ENCODE data around the gene RPAP3. TPM values are rescaled to one million over a fixed set of nuclear protein-coding genes. Genes with fewer than 3 reads are reported as not detected.

The RPAP3 gene
- total RNA-seq, 2 donors from 2014 or later: 8.1 to 16.8 TPM

DNA sequence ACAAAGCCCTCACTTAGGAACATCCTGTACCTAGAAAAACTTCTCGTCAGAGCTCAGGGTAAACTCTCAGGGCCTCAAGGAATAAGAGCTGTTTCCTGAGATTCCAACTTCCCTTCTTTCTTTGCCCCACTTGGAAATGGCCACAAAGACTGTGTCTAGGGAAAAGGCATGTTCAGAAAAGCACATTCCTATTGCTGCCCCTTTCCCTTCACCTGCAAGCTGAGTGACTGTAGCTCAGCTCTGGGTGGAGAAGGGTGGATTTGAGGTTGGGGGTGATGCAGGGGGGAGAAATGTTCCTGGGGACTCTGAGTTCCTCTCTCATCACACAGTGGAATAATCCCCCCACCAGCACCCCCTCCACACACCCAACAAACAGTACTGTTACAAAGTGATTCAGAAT is 12.7 kb upstream of the RPAP3 start:
- Histone ChIP-seq H3K9me3 (no peaks in the 10 kb centered on the region), H3K4me1 (ENCODE audit: control insufficient read depth in 1 of 2, low read depth in 2 of 2) (peaks cover 20 to 47% of the 10 kb centered on the region in 2 donors), H3K27me3 (replicated peaks; ENCODE audit: insufficient read depth) (no peaks in the 10 kb centered on the region), H3K27ac (peak overlapping the region; percentile 93 to 94), H3K4me3 (no peak overlapping the region), H3K36me3 (no peaks in the 10 kb centered on the region)
- ATAC-seq (ENCODE audit: insufficient number of reproducible peaks, low FRiP score, low read depth) (no peak), DNase-seq (ENCODE audit: low spot score) (no peak)
- TF ChIP-seq, protein P1, sequence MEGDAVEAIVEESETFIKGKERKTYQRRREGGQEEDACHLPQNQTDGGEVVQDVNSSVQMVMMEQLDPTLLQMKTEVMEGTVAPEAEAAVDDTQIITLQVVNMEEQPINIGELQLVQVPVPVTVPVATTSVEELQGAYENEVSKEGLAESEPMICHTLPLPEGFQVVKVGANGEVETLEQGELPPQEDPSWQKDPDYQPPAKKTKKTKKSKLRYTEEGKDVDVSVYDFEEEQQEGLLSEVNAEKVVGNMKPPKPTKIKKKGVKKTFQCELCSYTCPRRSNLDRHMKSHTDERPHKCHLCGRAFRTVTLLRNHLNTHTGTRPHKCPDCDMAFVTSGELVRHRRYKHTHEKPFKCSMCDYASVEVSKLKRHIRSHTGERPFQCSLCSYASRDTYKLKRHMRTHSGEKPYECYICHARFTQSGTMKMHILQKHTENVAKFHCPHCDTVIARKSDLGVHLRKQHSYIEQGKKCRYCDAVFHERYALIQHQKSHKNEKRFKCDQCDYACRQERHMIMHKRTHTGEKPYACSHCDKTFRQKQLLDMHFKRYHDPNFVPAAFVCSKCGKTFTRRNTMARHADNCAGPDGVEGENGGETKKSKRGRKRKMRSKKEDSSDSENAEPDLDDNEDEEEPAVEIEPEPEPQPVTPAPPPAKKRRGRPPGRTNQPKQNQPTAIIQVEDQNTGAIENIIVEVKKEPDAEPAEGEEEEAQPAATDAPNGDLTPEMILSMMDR (IDR thresholded peaks at IDR 0.05): no peak

DNA sequence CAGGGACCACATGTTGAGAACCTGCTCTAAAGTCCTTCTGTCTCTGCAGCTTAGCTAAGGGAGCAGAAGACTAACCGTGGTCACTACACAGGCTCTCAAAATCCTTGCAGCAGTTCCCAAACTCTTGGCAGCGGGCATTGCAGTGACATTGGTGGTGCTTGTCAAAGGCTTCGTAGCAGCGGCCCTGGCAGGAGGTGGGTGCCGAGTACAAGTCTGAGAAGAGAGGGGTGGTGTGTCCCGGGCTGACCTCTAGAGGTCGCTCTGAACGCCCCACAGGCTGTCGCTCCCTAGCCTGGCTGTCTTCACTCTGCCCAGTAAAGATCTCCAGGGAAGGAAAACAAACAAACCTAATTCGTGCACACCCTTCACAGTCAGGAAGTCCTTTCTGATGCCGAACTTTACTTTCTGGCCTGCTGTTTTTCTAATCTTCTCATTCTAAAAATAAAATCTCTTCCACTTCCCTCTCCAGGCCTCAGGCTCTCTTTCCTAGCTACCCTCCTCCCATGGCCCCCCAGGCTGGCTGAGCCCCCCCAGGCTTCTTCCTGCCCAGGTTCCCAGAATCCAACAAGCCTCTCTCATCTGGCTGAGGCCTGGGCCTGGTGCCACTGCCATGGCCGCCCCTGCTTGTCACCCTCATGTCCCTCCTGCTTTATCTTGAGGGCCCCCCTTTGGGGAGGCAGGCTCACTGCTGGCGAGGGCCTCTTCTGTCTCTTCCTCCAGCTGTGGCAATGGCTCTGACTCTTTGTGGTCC is 11.8 kb upstream of the RPAP3 start:
- DNase-seq (ENCODE audit: low spot score) (peak; percentile 63), ATAC-seq (ENCODE audit: insufficient number of reproducible peaks, low FRiP score, low read depth) (peak; percentile 89)
- H3K27ac ChIP-seq: peak overlapping the region; percentile 93 to 94
- no peaks in the 10 kb centered on the region for H3K36me3 ChIP-seq
- no peaks in the 10 kb centered on the region for H3K9me3 ChIP-seq
- H3K27me3 ChIP-seq (replicated peaks; ENCODE audit: insufficient read depth): no peaks in the 10 kb centered on the region
- TF ChIP-seq, protein P1 (IDR thresholded peaks at IDR 0.05): peak; percentile 79
- peak overlapping the region; percentile 26 for H3K4me3 ChIP-seq
- peaks cover 19 to 45% of the 10 kb centered on the region in 2 donors for H3K4me1 ChIP-seq (ENCODE audit: control insufficient read depth in 1 of 2, low read depth in 2 of 2)

DNA sequence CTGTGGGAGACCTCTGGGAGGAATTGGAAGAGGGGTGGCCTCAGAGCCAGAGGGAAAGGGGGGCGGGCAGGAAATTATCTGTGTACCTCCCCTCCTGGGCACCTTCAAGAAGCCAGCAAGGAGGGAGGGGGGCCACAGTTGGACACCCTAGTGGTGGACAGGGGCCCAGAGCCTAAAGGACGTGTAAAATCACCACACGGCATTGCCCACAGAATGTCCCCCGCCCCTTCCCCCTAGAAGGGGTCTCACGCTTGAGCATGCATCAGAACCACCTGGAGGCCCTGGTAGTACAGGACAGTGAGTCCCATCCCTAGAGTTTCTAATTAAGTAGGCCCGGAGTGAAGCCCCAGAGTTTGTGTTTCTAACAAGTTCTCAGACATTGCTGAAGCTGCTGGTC is 11.2 kb upstream of the RPAP3 start:
- no peak overlapping the region for H3K4me3 ChIP-seq
- TF ChIP-seq, protein P1 (IDR thresholded peaks at IDR 0.05): no peak
- no peaks in the 10 kb centered on the region for H3K36me3 ChIP-seq
- ATAC-seq (ENCODE audit: insufficient number of reproducible peaks, low FRiP score, low read depth) (no peak), DNase-seq (ENCODE audit: low spot score) (no peak)
- H3K27ac ChIP-seq: peak overlapping the region; percentile 75 to 93
- no peaks in the 10 kb centered on the region for H3K27me3 ChIP-seq (replicated peaks; ENCODE audit: insufficient read depth)
- H3K4me1 ChIP-seq (ENCODE audit: control insufficient read depth in 1 of 2, low read depth in 2 of 2): peaks cover 17 to 40% of the 10 kb centered on the region in 2 donors
- no peaks in the 10 kb centered on the region for H3K9me3 ChIP-seq

DNA sequence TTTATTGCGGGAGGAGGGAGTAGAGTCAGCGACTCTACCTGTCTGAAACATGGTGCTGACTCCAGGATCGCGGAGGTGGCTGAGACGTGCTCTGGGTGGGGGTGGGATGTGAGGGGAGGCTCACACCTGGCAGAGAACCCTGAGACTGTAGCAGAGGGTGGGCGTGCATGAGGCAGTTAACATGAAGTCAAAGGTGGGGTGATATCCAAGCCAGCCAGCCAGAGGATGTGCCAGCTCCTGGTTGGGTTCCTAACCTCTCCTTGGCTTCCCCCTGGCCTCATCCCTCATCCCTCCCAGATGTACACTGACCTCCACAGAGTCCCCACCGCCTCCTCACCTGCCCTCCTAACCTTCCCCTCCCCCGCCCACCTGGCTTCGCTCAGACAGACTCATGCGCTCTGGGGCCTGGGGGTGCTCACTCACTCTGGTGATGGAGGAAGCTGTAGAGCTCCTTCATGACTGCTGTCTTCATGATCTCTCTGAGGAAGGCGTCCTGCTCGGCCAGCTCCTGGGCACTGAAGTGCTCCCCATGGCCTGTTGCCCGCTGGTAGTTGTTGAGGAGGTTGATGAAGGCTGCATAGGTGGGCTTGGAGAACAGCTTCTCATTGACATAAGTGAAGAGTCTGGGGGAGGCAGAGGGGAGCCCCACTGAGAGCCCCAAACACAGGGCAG is 10.2 kb upstream of the RPAP3 start:
- no peaks in the 10 kb centered on the region for H3K36me3 ChIP-seq
- TF ChIP-seq, protein P1 (IDR thresholded peaks at IDR 0.05): no peak
- H3K27me3 ChIP-seq (replicated peaks; ENCODE audit: insufficient read depth): no peaks in the 10 kb centered on the region
- DNase-seq (ENCODE audit: low spot score) (no peak), ATAC-seq (ENCODE audit: insufficient number of reproducible peaks, low FRiP score, low read depth) (no peak)
- peak overlapping the region in 1 of 2 donors; percentile 7 for H3K27ac ChIP-seq
- peaks cover 17 to 38% of the 10 kb centered on the region in 2 donors for H3K4me1 ChIP-seq (ENCODE audit: control insufficient read depth in 1 of 2, low read depth in 2 of 2)
- no peaks in the 10 kb centered on the region for H3K9me3 ChIP-seq
- H3K4me3 ChIP-seq: peak overlapping the region; percentile 42

DNA sequence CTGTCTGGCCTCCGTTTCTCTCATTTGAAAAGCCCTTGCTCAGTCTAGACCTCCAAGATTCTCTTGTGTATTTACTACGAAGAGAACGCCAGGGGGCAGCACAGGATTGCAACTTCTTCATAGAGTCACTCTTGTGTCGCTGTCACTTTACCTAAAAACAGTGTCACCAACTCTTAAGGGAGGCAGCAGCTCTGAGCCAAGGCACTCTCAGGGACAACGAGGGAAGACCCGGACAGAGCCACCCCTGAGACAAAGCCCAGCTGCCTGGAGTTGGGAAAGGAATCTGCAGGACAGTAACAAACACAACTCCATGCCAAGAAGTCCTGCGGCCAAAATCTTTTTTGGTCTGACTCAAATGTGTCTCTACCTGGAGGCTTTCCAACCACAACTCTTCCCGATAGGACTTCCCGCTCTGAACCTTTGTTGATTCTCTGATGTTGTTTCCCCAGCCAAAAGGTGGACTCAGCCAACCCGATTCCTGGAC is 9.6 kb upstream of the RPAP3 start:
- ATAC-seq (ENCODE audit: insufficient number of reproducible peaks, low FRiP score, low read depth) (peak; percentile 39), DNase-seq (ENCODE audit: low spot score) (no peak)
- no peaks in the 10 kb centered on the region for H3K36me3 ChIP-seq
- H3K9me3 ChIP-seq: no peaks in the 10 kb centered on the region
- peak overlapping the region; percentile 42 for H3K4me3 ChIP-seq
- H3K4me1 ChIP-seq (ENCODE audit: control insufficient read depth in 1 of 2, low read depth in 2 of 2): peaks cover 17 to 38% of the 10 kb centered on the region in 2 donors
- TF ChIP-seq, protein P1 (IDR thresholded peaks at IDR 0.05): peak; percentile 85
- peak overlapping the region in 1 of 2 donors; percentile 7 for H3K27ac ChIP-seq
- no peaks in the 10 kb centered on the region for H3K27me3 ChIP-seq (replicated peaks; ENCODE audit: insufficient read depth)

All from thoracic aorta (tissue), 2 donors.